NCI-H526 (cell line): ENCODE data around the gene C6orf118.

Experiments
- DNase-seq, 2 experiments: peaks; one replicate each; lab custom pipeline; 2025; lab: John Stamatoyannopoulos, UW

Gene C6orf118

DNA sequence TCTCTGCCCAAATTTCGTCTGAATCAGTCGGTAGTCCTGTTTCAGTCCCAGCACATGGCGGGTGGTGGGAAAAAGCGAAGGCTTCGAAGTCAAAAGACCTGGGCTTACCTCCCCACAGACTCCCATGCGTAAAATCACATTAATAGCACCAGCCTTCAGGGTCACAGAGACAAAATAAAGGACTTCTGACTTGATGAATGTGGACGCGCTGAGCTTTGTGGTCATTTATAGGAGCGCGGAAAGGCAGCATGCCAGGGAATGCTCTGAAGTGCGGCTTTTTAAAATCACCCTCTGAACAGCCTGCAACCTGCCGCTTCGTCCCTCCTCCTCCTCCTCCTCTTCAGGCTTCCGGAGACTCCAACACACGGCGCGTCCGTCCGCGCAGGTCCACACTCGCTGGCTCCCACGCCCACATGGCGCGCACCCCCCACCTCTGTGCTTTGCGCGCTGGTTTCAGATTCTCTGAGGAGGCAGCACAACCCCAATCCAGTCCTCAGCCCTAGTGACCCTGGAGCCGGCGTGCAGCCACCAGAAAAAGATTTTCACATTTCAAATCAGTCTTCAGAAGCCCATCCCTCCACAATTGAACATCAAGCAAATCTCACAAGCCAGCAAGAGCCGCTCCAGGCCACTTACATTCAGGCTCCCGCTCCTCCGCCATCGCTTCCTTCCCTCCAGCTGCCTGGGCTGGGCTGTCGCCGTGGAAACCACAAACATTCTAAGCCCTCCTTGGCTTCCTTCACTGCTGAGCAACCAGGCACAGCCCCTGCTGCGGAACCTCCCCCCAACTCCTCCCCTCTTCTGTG is at the start of gene C6orf118:
C6orf118 (minus strand) TSS at position 680 of the 806 bp plus-strand sequence; CDS start at position 661, 19 bp downstream.
- DNase-seq = peak in 1 of 2 experiments; percentile 36

DNA sequence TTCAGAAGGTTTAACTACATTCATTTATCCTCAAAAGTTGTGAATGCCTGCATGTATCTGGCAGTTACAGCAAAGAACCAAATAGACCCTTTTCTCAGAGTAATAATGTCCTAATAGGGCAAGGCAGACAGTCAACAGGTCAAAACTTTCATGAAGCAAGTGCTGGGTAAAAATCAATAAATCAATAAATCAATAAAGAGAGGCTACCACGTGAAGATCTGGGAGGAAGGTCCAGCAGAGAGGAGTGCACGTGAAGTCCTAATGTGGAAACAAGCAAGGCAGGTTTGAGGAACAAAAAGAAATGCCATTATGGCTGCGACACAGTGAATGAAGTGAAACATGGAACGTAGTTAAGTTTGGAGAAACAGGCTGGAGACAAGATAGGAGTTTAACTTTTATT is 36.3 kb upstream of the C6orf118 start:
- no peak for DNase-seq

DNA sequence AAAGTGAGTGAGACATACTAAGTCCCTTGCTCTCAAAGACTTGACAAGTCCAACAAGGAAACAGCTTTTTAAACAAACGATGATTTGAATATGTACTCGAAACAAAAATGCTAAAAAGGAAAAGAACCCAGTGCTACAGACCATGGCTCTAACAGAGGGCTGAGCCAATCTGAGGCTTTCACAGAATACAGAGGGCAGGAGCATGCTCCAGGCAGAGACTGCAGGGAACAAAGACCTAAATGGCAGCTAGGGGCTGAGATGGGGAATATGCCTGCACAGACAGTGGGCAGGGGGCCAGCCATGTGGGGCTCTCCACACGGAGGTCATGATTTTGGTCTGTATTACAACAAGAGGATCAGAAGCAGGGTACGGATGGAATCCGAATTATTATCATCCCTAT is 31.1 kb upstream of the C6orf118 start:
- DNase-seq = no peak

GRCh38 chr6:165325609-165326008 is 16.2 kb upstream of the C6orf118 start:
- no peak for DNase-seq

DNA sequence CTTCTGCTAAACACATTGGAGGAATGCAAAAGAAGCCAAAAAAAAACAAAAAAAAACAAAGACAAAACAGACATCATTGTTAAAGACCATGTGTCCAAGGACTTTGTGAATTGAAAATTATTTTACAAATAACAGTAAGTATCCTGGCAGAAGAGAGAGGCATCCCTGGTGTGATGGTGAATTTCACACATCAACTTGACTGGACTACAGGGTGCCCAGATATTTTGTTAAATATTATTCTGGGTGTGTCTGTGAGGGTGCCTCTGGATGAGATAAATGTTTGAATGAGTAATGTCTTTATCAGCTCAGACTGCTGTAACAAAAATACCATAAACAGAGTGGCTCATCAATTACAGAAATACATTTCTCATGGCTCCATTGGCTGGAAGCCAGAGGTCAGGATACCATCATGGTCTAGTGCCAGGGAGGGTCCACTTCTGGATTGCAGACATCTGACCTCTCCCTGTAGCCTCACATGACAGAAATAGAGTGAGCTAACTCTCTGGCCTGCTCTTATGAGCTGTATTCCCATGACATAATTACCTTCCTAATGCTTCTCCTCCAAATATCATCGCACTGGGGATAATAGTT is 12.2 kb upstream of the C6orf118 start:
- DNase-seq = no peak

- DNase-seq = no peak
Measured at GRCh38 chr6:165321150-165321549, 11.7 kb upstream of the C6orf118 start.

DNA sequence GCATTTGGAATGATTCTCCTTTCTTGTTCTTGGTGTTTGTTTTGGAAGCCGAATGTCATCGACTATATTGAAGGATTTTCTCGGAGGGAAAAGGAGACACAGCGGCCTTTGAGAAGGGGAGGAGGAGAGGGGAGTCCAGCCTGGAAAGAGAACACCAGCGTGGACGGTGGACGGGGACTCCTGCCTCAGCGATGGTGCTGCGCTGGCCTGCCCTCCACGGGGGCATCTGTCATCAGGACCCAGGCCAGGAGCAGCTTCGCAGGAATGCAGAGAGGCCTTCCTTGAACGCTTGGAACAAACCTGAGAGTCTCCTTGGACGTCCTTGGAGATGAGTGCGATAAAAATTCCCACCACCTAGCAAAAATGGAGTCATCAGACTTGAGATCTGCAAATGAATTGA is 8.3 kb upstream of the C6orf118 start:
- DNase-seq = no peak

DNA sequence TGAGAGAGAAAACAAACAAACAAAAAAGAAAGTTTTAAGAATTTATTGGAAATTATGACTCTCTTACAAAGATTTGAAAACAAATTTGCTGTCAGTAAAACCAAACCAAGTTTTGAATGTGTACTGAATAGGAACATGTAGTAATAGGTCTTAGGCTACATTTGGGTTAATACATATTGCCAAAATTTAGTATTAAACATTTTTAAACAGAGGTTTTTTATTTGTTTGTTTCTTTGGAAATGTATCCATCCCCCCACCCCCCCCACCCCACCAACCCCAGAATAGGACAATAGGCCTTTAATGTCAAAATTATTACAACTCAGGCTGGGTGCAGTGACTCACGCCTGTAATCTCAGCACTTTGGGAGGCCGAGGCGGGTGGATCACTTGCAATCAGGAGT is 2.5 kb downstream of the C6orf118 start:
- no peak for DNase-seq

GRCh38 chr6:165301372-165302246 is 7.8 kb downstream of the C6orf118 start:
- no peak for DNase-seq

DNA sequence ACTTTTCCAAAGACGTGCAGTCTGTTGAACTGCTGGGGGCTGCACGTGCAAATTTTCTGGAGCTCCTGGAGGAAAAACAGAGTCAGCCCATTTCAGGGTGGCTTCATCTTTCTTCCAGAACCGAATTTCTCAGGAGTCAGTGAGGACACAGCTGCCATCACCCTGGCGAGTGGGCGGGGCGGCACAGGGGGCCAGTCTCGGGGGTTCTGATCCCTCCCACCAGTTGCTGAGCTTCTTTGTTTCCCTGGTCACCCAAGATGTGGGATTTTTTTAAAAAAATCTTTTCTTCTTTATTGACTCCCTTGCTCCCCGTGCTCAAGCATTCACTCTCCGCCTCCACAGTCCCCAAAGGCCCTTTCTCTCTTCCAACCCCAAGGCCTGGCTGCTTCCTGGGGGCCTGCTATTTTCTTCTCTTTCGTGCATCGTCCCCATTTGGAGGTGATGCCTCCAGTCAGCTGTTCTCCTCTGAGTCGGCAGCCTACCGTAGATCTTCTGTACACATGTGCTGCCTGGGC is 8.9 kb downstream of the C6orf118 start:
- DNase-seq = no peak

GRCh38 chr6:165298875-165299274 is 10.5 kb downstream of the C6orf118 start:
- no peak for DNase-seq

- no peak for DNase-seq
Measured at GRCh38 chr6:165298402-165298801, 11.0 kb downstream of the C6orf118 start.

- no peak for DNase-seq
Measured at GRCh38 chr6:165292657-165293056, 16.7 kb downstream of the C6orf118 start.

DNA sequence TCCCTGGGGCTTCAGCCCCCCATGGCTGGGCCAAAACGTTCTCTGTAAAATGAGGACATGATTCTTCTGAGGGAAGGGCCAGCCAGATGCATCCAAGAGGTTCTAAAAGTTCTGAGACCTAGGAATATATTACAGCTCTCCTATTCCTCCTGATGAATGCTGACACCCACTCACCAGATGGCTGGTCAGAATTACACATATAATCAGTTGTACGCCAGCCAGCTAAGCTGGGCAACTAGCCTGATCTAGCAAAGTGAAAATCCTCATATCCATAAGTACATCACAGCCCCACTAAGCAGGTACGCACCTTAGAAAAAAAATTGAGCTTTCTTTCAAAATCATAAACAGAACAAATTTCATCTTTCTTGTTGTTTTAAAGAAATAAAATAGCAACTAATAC is 34.8 kb downstream of the C6orf118 start:
- no peak for DNase-seq

GRCh38 chr6:165272585-165272984 is 36.8 kb downstream of the C6orf118 start:
- DNase-seq = peak in 1 of 2 experiments; percentile 2

DNA sequence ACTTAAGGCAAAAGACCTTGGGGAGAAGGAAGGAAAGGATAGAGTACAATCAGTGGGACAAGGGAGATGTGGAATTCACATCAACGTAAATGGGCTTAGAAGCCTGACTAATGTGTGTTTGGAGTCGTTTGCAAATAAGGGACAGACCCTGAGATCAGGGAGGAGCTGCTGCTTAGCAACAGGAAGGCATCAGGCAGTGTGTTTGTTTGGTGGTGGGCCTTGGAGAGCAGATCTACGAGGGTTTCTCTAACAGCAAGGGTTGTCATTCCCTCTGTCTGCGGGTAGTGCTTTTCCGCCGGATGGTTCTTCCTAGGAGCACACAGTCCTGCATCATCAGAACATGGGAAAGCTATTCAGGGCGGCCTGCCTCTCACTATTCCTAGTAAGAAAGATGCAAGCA is 40.4 kb downstream of the C6orf118 start:
- no peak for DNase-seq

GRCh38 chr6:165266621-165267020 is 42.8 kb downstream of the C6orf118 start:
- no peak for DNase-seq

DNA sequence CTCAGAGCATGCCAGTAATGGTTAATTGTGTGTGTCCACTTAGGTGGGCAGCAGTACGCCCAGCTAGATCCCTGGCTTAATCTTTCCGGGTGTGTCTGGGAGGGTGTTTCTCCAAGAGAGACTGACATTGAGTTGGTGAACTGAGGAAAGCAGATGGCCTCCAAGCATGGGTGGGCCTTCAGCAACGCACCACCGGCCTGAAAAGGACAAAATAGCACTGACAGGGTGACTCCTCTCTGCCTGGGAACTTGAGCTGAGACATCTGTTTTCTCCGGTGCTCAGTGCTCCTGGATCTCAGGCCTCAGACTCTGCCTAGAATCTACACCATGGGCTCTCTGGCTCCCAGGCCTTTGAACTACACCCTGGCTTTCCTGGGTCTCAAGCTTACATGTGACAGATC is 43.2 kb downstream of the C6orf118 start:
- DNase-seq = no peak

DNA sequence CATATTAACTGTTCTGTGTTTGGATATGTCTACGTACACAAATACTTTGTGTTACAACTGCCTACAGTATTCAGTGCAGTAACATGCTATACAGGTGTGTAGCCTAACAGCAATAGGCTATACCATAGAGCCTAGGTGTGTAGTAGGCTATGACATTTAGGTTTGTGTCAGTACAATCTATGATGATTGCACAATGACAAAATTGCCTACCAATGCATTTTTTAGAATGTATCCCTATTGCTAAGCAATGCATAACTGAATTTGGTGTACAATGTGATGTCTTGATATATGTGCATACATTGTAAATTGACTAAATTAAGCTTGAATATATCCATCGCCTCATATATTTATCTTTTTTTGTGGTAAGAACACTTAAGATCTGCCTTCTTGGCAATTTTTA is 48.9 kb downstream of the C6orf118 start:
- no peak for DNase-seq

DNA sequence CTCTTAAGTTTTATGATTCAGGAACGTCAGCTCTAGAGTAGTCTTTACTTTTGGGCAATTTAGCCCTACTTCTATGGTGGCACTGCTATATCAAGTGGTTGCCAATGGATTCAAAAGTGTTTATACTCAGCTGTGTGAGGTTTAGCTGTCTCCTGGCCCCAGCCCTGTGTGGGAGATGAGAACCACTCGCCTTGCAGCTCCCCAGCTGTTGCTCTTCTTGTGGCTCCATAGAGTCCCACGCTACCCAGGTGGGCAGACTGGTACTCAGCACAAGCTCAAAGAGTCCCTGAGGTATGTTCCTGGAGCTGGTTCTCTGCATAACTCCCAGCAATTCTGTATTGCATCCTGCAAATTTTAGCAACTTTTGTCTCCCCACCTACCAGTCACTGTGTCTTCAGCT is 59.6 kb downstream of the C6orf118 start:
- DNase-seq = no peak

DNA sequence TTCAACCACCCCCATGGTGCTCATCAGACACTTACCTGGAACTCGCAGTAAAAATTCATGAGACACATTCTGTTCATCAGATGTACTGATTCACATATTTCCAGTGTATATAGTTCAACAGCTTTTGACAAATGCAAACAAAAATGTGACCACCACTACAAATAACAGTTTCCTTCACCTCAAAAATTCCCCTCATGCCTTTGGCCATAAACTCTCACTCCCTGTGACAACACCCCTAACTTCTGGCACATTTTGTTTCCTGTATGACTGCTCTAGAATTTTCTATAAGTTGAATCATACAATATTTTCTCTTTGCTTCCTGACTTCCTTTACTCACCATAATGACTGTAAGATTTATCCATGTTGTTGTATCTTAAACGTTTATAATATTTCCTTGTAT is 63.7 kb downstream of the C6orf118 start:
- DNase-seq = no peak

DNA sequence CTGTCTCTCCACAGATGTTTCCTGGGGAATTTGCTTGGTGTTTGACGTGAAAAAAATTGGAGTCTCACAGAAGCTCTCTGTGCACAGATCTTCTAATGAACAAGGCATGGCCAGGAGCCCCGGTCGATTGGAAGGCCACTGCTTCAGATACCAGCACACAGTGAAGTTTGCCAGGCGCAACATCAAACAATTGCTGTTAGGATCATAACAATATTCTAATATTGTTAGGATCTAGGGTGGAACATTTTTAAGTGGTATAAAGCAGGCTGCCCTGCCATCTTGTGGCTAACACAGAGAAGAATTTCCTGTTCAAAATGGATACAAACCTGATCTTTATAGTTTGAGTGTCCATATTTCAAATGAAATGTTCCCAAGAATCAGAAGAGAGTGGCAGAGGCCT is 64.1 kb downstream of the C6orf118 start:
- DNase-seq = peak in 1 of 2 experiments; percentile 31
